Measurements from ENCODE around the gene METTL25B.

Gene METTL25B

GRCh38 chr1:156727926-156728598 lies at the start of gene METTL25B:
TSS of gene METTL25B (plus strand) at chr1:156728469. CDS start at chr1:156729105, 636 bp downstream.
- peak; percentile 80 for DNase-seq

DNA sequence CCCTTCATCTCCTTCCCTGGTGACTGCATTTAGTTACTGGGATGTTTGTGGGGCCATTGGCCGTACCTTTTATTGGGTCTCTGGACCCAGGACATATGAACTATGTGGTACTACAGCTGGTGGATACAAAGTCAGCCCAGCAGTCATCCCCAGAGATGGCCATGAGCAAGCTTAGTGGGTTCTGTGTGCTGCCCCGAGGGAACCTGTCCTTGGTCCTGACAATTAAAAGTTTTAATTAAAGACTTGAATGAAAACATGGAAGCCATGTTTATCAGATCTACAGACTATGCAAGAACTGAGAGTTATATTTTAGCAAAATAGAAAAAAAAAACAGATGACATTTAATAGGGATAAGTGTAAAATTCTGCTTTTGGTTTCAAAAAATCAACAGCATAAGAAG lies 48.2 kb upstream of the METTL25B start:
- no peak for DNase-seq

DNA sequence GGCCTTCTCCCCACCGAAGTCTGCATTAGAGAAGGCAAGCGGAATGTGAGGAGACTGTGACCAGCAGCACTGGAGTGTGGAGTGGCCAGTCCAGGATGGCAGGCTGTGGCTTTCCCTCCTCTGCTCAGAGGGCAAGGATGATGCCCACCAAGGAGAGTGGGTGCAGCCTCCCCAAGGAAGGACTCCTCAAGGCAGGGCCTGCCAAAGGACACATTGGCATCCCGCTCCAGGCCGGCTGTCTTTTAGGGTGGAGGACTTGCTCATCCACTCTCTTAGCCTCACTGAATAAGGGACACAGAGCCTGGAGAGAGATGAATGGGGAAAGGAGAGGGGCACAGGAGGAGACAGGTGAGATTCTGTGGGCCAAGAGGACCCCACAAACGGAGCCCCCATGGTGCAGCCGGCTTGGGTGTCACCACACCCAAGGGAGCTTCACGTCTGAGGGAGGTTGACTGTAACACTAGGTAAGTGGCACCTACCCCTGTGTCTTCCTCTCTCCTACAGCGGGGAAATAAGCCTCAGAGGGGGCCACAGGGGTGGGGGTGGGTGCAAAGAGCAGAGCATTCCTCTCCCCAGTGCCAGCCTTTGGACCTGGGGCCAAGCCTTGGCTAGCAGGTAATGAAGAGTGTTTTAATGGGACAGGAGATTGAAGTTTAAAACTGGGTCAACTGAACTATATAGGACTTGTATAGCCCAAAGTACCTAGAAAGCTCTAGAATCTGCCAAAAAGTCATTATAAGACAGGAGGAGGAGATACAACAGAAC lies 46.9 kb upstream of the METTL25B start:
- no peak for DNase-seq

DNA sequence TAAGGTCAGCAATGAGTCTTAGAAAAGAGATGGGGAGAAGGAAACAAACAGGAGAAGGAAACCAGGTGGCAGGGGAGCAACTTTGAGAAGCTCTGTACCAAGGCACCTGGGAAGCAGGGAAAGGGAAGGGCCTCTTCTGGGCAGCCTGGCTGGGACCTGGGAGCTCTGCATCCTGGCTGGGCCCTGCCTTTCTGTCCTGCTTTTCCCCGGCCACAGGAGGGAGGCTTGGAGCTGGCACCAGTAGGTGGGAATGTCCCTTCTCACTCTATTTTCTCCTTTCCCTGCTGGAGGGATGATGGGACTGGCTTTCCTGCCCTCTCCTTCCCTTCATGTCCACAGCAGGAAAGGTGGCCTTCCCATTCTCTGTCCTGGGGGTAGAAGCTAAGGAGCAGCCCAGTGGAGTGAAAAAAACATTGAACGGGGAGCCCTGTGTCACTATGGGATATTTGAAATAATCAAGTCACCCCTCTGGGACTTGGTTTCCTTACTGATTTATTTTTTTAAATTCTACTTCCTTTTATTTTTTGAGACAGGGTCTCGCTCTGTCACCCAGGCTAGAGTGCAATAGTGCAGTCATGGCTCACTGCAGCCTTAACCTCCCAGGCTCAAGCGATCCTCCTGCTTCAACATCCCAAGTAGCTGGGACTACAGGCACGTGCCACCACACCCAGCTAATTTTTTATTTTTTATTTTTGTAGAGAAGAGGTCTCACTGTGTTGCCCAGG lies 45.9 kb upstream of the METTL25B start:
- no peak for DNase-seq

DNA sequence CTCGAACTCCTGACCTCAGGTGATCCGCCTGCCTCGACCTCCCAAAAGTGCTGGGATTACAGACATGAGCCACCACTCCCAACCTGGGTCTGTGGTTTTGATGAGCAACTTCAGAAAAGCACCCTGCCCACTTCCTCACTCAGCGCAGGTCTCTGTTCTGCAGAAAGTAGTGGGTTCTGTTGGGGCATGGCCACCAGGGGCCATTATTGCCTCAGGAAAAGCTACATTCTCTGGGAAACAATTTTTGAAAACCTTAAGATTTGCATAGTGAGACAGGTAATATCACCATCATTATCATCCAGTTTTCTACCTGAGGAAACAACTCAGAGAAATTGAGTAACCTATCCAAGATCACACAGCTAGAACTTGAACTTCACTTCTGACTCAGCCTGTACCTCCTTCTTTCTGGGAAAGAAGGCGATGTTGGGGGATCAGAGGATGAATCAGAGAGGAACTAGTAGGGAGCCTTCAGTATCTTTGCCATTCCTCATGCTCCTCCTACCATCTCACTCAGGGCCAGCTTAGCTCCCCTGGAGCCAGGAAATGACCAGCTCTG lies 44.0 kb upstream of the METTL25B start:
- peak; percentile 34 for DNase-seq

DNA sequence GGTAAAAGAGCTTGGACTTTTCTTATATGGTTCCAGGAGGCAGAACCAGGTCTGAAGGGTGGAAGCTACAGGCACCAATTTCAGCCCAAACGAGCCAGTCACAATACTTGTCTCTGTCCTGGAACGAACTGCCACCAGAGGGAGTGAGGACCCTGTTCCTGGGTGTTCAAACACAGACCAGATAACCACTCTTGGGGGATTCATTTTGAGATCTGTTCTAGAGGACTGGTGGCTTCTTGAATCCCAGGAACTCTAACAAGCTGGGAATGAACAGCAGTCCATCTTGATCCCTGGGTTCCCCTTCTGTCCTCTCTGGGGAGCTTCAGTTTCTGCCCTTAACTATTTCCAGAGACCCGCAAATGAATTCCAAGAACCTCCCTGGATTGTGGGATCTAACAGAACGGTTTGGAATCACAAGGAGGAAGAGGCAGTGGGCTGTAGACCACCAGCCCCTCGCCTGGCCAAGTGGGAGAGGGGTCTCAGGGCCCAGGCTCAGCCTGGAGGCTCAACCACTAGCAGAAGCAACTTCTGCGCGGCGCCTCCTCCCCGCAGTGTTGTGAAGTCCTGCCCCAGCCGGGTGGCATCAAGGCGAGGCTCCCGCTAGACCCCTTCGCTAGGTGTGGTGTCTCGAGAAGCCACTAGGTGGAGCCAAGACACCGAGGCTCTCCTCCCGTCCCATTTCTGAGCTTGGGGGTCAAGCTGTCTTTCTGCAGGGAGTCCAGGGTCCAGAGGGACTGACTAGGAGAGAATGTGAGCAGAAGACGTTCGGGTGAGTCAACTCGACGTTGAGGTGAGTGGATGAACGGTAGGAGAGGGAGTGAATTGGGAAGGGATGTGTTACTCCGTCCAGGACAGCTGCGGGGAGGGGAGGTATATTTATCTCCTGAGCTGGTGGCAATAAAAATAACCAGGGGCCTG lies 39.0 kb upstream of the METTL25B start:
- DNase-seq: peak; percentile 81

GRCh38 chr1:156689953-156690674 lies 38.2 kb upstream of the METTL25B start:
- DNase-seq: no peak

DNA sequence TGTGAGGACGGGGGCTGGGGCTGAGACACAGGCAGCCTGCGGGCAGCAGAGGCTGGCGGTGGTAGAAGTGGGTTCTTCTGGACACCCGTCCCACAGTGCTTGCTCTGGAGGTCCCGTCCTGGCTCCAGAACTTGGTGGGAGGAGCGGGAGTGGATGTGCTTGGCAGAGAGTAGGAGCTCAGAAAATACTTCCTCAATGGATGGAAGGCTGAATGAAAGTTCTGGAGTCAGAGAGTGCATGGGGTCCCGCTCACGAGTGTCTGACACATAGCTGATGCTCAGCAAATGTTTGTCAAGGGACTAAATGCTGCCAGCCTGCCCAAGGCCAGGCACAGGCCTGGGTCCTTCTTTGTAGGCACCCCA lies 37.6 kb upstream of the METTL25B start:
- no peak for DNase-seq

DNA sequence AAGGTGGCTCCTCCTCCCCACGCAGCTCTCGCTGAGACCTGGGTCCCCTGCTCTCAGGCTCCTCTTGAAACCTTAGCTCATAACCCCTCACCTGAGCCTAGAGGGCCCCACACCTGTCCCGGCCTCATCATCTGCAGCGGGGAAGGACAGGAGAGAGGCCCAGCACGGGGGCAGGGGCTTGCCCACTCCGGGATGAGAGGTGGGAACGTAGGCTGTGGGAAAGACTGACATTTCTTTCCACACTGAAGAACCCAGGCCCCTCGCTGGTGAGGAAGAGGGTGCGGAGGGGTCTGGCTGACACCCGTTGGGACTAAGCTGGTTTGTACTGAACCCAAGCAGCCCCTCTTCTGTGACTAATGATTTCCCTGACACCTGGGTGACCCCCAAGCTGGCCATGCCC lies 37.1 kb upstream of the METTL25B start:
- no peak for DNase-seq

GRCh38 chr1:156691665-156692440 lies 36.4 kb upstream of the METTL25B start:
- DNase-seq: no peak

- no peak for DNase-seq
Measured at GRCh38 chr1:156692441-156692924, 35.8 kb upstream of the METTL25B start.

GRCh38 chr1:156692925-156693847 lies 35.1 kb upstream of the METTL25B start:
- peak; percentile 30 for DNase-seq

DNA sequence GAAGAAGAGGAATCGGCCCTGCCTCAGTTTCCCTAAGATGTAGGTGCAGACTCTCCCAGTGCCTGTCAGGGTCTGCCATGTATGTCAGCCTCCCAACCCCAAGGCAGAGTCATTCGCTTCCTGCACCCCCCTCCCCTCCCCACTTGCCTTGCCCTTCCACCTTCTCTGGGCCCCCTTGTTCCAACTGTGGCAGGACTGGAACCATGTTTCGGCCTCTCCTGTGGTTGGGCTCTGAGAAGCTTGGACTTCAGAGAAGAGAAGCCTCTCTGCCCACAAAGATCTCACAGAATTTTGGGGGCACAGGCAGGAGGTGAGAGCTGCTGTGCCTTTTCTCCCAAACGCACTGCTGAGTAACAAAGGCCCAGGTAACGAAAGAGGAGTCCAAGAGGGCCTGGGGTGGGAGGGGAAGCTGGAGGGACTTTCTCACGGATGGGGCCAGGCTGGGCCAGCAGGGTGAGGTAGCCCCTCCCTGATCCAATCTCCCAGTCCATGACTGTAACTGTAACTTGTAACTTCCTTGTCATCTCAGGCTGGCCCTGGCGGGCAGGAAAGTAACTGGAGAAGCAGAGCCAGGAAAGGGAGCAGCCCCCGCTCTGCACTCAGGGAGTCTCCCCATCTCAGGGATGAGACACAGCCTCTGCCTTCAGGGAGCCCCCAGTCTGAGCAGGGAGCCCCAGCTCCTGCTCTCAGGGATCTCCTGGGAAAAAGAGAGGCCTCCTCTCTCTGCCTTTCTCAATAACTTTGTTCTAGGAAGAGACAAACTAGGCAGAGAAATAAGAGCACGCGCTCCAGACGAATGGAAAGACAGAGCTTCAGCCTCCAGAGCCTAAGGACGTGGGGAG lies 34.2 kb upstream of the METTL25B start:
- DNase-seq: no peak

DNA sequence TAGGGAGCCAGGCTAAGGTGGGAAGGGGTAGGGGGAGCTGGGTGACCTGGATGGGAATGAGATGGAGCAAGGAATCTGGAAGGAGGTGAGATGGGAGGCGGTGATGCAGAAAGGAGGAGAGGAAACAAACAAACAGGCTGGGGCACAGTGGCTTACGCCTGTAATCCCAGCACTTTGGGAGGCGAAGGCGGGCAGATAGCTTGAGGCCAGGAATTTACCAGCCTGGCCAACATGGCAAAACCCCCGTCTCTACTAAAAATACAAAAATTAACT lies 33.6 kb upstream of the METTL25B start:
- DNase-seq: no peak

DNA sequence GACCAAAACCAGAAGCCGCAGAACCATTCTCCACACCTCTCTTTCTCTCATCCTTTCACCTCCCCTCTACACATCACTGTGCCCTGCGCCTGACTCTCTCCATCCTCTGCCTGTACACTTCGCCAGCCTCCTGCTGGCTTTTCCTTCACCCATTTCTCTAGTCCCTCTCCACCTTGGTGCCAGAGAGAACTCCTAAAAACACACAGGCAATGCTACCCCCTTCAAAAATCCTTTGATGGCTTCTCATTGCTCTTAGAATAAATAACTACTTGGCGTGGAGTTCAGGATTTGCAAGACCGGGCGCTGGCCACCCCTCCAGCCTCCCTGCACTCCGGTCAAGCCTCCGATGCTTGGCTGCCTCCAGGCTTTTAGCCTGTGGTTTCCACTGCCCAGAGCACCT lies 31.5 kb upstream of the METTL25B start:
- no peak for DNase-seq

GRCh38 chr1:156697481-156697880 lies 30.8 kb upstream of the METTL25B start:
- no peak for DNase-seq

GRCh38 chr1:156698995-156699394 lies 29.3 kb upstream of the METTL25B start:
- no peak for DNase-seq

- no peak for DNase-seq
Measured at GRCh38 chr1:156700736-156701531, 27.3 kb upstream of the METTL25B start.

Data from CD4-positive, alpha-beta T cell treated with Interleukin-17A for 1 hour (primary cell).